Measurements from ENCODE around the gene JADE1.

Gene JADE1

GRCh38 chr4:128832243-128832625, 22.7 kb downstream of the JADE1 start:
- H3K27ac ChIP-seq (ENCODE audit: low read depth, low read length) = no peak overlapping the region
- H3K9me2 ChIP-seq (replicated peaks; ENCODE audit: insufficient read depth, low read length) = no peaks in the 10 kb centered on the region
- H3K4me3 ChIP-seq (ENCODE audit: insufficient read depth, low read length, poor library complexity, severe bottlenecking) = no peak overlapping the region
- peaks cover 90% of the 10 kb centered on the region for H3K79me2 ChIP-seq (ENCODE audit: insufficient read depth, low read length)
- H3K27me3 ChIP-seq (ENCODE audit: low read length) = no peaks in the 10 kb centered on the region
- H3K4me2 ChIP-seq (ENCODE audit: low read depth, low read length, poor library complexity, severe bottlenecking) = no peak overlapping the region
- no peaks in the 10 kb centered on the region for H3K9me3 ChIP-seq (ENCODE audit: insufficient read depth, low read length)
- no peaks in the 10 kb centered on the region for H4K20me1 ChIP-seq (ENCODE audit: low read depth, low read length)
- no peaks in the 10 kb centered on the region for H3K36me3 ChIP-seq (ENCODE audit: low read length)
- no peak overlapping the region for H2AFZ ChIP-seq (ENCODE audit: low read depth, low read length, severe bottlenecking)
- TF ChIP-seq CTCF (IDR thresholded peaks at IDR 0.05; ENCODE audit: insufficient read depth, low read length, poor library complexity, severe bottlenecking) (no peak), EZH2phosphoT487 (conservative IDR thresholded peaks at IDR 0.05; ENCODE audit: low read length) (no peak)
- no peak overlapping the region for H3K9ac ChIP-seq (ENCODE audit: low read length)
- H3F3A ChIP-seq (ENCODE audit: insufficient read depth) = no peaks in the 10 kb centered on the region

- no peak overlapping the region for H3K27ac ChIP-seq (ENCODE audit: low read depth, low read length)
- TF ChIP-seq CTCF (IDR thresholded peaks at IDR 0.05; ENCODE audit: insufficient read depth, low read length, poor library complexity, severe bottlenecking) (no peak), EZH2phosphoT487 (conservative IDR thresholded peaks at IDR 0.05; ENCODE audit: low read length) (no peak)
- H3K36me3 ChIP-seq (ENCODE audit: low read length) = no peaks in the 10 kb centered on the region
These were observed 26.2 kb downstream of the JADE1 start for GRCh38 chr4:128835498-128836222.

GRCh38 chr4:128837198-128837597, 27.7 kb downstream of the JADE1 start:
- H4K20me1 ChIP-seq (ENCODE audit: low read depth, low read length) = no peaks in the 10 kb centered on the region
- H2AFZ ChIP-seq (ENCODE audit: low read depth, low read length, severe bottlenecking) = no peak overlapping the region
- no peak overlapping the region for H3K27ac ChIP-seq (ENCODE audit: low read depth, low read length)
- H3K4me3 ChIP-seq (ENCODE audit: insufficient read depth, low read length, poor library complexity, severe bottlenecking) = no peak overlapping the region
- TF ChIP-seq EZH2phosphoT487 (conservative IDR thresholded peaks at IDR 0.05; ENCODE audit: low read length) (no peak), CTCF (IDR thresholded peaks at IDR 0.05; ENCODE audit: insufficient read depth, low read length, poor library complexity, severe bottlenecking) (no peak)
- no peak overlapping the region for H3K9ac ChIP-seq (ENCODE audit: low read length)
- no peak overlapping the region for H3K4me2 ChIP-seq (ENCODE audit: low read depth, low read length, poor library complexity, severe bottlenecking)
- H3K9me2 ChIP-seq (replicated peaks; ENCODE audit: insufficient read depth, low read length) = no peaks in the 10 kb centered on the region
- no peaks in the 10 kb centered on the region for H3K27me3 ChIP-seq (ENCODE audit: low read length)
- H3F3A ChIP-seq (ENCODE audit: insufficient read depth) = no peaks in the 10 kb centered on the region
- peaks cover 90% of the 10 kb centered on the region for H3K79me2 ChIP-seq (ENCODE audit: insufficient read depth, low read length)
- H3K36me3 ChIP-seq (ENCODE audit: low read length) = no peaks in the 10 kb centered on the region
- H3K9me3 ChIP-seq (ENCODE audit: insufficient read depth, low read length) = no peaks in the 10 kb centered on the region

More at GRCh38 chr4:128835498-128836222, 26.2 kb downstream of the JADE1 start:
- Histone ChIP-seq H3K4me3 (ENCODE audit: insufficient read depth, low read length, poor library complexity, severe bottlenecking) (no peak overlapping the region), H3K27me3 (ENCODE audit: low read length) (no peaks in the 10 kb centered on the region), H3K4me2 (ENCODE audit: low read depth, low read length, poor library complexity, severe bottlenecking) (no peak overlapping the region), H4K20me1 (ENCODE audit: low read depth, low read length) (no peaks in the 10 kb centered on the region), H3F3A (ENCODE audit: insufficient read depth) (no peaks in the 10 kb centered on the region), H3K79me2 (ENCODE audit: insufficient read depth, low read length) (peaks cover 90% of the 10 kb centered on the region), H3K9me2 (replicated peaks; ENCODE audit: insufficient read depth, low read length) (no peaks in the 10 kb centered on the region), H3K9ac (ENCODE audit: low read length) (no peak overlapping the region), H2AFZ (ENCODE audit: low read depth, low read length, severe bottlenecking) (no peak overlapping the region), H3K9me3 (ENCODE audit: insufficient read depth, low read length) (no peaks in the 10 kb centered on the region)
